ENCODE measurements around the gene HMGB3. TPM values are rescaled to one million over a fixed set of nuclear protein-coding genes. Genes with fewer than 3 reads are reported as not detected.
"Not testable (repeated sequence)": the region's sequence is repeated elsewhere in the genome, so short reads cannot be mapped to it uniquely, and the experiment has no call there.

Gene HMGB3
- total RNA-seq, 1 experiment from 2014 or later: 33.9 TPM

DNA sequence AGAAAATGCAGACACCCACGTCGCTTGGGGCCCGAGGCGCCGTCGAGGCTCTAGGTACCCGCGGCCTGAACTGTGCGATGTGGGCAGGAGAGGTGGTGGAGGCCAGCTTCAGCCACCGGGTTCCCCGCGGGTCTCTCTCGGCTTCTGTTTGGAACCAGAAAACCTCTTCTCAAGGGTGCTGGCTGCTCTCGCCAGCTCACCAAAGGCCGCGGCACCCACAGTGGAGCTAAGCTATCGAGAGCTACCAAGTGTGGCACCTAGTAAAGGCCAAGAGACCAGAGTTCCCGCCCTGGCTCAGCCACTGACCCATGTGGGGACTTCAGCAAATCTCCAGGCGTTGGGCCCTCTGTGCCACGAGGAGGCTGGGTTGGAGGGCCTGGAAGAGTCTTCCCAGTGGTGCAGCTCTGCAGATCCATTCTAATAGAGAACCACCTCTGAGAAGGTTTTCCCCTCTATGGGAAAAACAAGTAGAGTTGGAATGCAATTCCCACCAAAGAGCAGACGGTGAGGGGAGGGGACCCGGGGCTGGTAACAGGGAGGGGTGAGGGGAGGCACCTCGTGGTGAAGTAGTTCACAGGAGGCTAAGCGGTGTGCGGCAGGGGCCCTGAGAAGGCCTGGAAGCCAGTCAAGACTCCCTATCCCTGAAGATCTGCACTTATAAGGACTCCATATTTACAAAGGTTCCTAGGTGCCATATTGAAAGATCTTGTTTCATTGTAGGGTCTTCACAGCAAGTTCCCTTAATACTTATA is 5.5 kb upstream of the HMGB3 start:
- DNase-seq (ENCODE audit: low read depth): no peak

DNA sequence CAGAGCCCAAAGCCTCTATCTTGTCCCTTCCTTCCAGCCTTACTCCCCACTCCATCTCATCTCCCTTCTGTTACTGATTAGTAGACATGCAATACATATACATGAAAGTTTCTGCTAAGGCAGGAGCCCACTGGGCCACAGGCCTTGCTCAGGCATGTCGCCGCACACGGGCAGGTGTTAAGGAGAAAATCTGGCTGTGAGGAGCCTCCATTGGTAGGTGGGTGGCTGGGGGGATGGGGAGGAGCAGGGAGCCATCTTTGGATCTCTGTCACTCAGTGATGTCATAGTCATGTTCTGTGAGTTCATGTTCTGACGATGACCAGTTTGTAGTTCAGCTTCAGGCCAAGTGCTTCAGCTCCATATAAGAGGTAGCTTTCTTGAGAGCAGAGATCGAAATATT is 2.9 kb upstream of the HMGB3 start:
- DNase-seq (ENCODE audit: low read depth): no peak

DNA sequence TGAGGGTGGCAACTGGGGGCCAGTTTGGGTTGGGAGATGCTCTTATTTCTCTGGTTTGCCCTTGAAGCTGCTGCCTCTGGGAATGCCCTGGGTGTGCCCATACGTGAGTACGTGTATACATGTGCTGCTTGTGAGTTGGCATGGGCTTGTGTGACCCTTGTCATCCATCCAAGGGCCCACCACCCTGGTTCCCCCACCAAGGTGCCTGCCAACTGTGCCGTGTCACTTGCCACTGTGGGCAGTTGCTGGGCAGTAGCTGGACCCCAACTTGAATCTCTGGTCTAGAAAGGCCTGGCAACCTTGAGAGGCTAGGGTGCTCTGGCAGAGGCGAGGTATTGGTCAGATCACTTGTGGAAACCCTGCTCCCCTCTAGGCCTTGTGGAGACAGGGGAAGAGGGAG is 2.4 kb upstream of the HMGB3 start:
- DNase-seq (ENCODE audit: low read depth): no peak

DNA sequence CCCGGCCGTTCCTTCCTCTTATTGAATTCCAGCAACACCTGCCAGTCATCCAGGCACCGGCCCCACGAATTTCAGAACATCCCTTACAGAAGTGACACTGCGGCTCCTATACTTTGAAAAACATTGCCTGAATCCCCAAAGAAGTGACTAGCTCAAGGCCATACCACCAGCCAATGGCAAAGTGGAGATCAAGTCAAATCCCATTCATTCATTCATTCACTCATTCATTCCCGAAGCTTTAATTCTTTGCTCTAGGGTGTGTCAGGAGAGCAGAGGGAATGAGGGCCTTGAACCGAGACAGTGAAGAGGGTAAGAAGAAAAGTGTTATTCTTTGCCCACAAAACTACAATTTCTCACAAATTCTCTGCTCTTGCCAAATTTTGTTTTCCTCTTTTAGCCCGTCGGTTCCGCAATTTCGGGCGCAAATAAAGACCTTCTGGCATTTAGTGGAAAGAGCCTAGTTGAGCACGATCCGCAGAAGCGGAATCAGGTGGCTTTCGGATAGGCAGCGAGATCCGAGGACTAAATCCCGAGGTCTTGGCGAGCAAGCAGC is 824 bp upstream of the HMGB3 start:
- DNase-seq (ENCODE audit: low read depth): no peak

DNA sequence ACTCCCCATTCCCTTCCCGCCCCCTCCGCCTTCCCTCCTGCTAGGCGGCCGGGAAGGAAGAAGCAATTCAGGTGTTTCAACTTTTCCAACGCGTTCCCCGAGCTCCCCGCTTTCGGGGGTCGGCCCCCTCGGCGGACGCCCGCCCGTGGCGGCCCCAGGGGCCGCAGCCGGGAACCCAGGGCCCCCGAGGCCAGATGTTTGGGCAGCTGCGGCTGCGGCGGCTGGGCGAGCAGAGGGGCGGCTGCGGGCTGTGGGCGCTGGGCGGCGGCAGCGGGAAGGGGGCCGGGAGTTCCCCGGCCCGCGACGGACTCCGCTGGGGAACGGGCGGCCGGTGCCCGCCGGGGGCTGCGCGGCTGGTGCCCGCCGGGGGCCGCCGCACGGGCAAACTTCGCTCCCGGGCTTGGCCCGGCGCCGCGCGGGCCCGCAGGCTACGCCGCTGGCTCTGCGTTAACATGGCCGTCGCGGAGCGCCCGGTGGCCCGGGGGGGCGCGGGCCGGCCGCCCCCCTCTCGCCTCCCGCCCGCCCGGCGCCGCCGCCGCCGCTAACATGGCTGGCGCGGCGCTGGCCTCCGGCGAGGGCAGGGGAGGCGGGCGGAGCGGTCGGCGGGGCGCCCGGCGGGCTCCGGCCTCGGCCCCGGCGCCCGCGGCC is 510 bp downstream of the HMGB3 start:
- no peak for DNase-seq (ENCODE audit: low read depth)

DNA sequence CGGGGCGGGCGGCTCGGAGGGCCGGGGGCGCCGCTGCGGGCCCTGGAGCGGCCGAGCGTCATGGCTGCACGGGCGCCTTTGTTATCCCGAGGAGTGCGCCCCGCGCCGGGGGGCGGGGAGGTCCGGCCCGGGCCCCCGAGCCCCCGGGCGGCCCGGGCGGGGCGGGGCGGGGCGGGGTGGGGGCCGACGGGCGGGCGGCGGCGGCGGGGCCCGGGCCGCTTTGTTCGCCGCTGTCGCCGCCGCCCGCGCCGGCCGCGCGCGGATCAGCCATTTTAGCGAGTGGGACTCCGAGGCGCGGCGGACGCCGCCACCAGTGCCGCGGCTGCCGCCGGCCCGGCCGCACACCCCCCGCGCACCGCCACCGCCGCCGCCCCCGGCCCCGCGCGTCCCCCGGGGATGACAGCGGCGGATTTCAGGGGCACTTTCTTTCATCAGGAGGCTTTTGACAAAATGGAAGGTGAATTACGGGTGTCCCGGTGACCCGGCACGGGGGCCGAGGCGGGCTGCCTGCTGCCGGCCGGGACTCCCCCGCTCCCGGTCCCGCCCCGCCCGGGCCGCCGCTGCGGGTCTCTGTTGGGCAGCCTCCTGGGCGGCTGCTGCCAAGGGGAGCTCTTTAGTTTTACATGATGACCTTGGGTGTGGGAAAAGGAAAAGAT is 1.2 kb downstream of the HMGB3 start:
- DNase-seq (ENCODE audit: low read depth): no peak

DNA sequence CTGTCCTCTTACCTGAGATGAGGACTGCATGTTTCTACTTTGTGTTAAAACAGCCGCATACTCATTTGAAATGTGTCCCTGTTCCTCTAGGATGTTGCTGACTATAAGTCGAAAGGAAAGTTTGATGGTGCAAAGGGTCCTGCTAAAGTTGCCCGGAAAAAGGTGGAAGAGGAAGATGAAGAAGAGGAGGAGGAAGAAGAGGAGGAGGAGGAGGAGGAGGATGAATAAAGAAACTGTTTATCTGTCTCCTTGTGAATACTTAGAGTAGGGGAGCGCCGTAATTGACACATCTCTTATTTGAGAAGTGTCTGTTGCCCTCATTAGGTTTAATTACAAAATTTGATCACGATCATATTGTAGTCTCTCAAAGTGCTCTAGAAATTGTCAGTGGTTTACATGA is 4.6 kb downstream of the HMGB3 start:
- DNase-seq (ENCODE audit: low read depth): not testable (repeated sequence)

DNA sequence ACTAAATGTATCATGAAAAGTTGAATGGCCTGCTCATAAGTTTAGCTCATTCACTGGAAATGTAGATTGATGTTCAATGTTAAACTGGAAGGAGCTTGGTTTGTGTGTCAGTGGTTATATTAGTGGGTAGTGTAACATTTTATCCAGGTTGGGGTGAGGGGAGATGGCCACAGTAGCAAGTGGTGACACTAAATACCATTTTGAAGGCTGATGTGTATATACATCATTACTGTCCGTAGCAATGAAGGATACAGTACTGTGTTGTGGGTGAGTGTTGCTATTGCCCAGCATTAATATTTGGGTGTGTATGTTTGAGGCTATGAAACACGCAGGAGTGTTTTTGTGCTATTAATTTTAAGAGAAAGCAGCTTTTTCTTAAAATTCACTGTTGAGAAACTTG is 6.3 kb downstream of the HMGB3 start:
- DNase-seq (ENCODE audit: low read depth): no peak

DNA sequence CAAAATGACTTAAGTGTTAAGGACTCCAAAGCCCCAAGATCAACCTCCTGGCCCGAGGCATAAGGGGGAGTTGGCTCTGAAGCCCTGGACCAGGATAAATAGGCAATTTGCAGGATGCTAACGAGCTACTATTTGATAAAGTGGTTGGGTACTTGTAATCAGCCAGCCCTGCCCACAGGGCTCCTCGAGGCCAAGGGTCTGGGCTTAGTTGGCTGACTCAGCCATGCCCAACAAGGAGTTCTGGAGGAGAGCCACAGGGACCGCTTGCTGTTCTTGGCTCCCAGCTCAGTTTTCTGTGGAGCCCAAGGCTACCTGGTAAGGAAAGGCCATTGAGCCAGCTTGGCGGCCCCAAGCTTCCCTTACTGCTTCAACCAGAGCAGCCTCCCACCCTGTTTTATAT is 7.8 kb downstream of the HMGB3 start:
- DNase-seq (ENCODE audit: low read depth): no peak

DNA sequence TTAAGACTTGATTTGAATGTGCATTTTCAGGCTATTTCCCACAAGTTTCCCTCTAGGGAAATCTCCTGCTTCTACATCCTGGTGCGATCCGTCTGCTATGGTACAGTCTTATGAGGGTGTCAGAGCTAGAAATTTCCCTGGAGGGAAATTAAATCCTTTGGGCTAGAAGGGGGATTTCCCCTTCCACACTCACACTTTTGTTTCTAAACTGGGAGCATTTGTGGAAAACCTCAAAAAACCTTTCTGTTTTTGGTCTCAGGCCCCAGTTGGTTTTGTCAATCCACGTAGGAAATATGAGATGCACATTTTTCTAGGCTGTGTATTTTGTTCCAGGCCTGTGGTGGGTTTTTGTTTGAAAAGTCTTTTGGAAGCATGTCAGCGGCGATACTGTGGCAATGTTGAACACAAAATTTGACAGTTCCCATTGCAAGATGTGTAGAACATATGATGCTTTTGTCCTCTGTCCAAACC is 17.8 kb downstream of the HMGB3 start:
- DNase-seq (ENCODE audit: low read depth): peak; percentile 76

DNA sequence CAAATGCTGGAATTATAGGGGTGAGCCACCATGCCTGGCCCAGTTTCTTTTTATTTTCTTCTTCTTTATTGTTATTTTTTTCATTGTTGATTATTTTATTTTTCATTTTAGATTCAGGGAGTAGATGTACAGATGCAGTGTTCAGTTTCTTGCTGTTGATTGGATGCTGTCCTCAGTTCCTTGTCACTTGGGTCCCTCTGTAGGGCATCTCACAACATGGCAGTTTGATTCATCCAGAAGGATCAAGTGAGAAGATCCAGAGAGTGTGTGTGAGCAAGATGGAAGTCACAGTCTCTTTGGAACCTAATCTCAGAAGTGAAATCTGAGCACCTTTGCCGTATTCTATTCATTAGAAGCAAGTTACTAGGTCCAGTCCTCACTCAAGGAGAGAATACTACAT is 20.9 kb downstream of the HMGB3 start:
- no peak for DNase-seq (ENCODE audit: low read depth)

DNA sequence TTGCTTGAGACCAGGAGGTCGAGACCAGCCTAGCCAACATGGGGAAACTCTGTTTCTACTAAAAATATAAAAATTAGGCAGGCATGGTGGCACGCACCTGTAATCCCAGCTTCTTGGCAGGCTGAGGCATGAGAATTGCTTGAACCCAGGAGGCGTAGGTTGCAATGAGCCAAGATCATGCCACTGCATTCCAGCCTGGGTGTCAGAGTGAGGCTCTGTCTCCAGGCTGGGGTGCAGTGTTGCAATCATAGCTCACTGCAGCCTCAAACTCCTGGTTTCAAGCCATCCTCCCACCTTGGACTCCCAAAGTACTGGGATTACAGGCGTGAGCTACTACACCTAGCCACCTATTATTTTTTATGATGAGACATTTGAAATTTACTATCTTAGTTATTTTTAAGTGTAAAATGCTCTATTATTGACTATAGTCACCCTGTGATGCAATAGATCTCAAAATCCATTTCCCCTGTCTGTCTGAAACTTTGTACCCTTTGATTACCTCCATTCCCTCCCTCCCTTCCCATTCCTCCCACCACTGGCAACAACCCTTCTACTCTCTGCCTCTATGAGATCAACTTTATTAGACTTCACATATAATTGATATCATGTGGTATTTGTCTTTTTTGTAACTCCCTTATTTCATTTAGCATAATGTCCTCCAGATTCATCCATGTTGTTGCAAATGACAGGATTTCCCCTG is 23.4 kb downstream of the HMGB3 start:
- no peak for DNase-seq (ENCODE audit: low read depth)

DNA sequence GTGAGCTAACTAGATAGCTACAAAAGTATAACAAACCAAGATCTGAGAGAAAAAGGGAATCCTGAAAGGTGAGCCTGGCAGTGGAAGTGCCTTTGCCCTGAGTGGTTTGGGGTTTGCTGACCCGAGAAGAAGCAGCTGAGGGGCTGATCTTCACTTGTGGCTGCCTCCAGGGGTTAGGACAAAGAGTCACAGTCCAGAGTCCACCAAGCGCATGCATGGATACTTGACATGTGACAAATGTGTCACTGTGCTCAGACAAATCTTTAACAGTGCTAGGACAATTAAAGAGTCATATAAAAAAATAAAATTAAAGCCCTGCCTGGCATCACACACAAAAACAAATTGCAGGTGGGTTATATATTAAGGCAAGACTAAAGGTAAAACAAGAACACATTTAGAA is 26.4 kb downstream of the HMGB3 start:
- DNase-seq (ENCODE audit: low read depth): no peak

DNA sequence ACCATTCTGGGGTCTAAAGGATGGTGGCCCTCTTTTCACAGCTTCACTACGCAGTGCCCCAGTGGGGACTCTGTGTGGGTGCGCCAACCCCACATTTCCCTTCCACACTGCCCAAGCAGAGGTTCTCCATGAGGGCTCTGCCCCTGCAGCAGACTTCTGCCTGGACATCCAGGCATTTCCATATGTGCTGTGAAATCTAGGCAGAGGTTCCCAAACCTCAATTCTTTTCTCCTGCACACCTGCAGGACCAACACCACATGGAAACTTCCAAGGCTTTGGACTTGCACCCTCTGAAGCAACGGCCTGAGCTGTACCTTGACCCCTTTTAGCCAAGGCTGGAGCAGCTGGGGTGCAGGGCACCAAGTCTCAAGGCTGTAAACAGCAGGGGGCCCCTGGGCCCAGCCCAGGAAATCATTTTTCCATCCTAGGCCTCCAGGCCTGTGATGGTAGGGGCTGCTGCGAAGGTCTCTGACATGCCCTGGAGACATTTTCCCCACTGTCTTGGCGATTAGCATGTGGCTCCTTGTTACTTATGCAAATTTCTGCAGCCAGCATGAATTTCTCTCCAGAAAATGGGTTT is 30.1 kb downstream of the HMGB3 start:
- no peak for DNase-seq (ENCODE audit: low read depth)

DNA sequence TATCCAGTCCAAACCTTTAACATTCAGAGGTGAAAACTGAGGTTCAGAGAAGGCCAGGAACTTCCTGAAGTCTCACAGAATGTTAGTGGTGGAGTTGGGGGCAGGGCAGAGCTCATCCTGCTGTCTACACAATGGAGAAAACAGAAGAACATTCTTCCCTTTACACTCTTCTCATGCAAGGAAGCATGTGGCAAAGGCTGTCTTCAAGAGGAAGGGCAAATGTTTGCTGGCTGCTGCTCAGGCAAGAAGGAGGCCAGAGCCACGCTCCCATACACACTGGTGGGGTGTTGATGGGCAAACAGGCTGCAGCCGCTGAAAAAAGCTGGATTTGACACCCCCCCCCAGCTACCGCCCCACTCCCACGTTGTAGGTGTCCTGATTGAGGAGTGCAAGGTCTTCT is 32.5 kb downstream of the HMGB3 start:
- no peak for DNase-seq (ENCODE audit: low read depth)

DNA sequence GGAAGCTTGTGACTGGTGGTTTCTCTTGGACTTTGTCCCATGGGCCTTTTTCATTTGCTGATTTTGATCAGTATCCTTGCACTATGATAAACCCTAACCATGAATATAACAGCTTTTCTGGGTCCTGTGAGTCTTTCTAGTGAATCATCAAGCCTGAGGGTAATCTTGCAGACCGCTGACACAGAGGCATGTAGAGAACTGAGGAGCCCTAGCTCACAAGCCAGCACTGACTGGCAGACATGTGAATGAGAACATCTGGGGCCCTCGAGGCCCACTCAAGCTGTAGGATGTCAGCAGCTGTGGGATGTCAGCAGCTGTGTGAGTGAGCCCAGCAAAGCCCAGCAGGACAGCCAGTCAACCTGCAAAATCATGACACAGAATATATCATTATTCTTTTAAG is 36.7 kb downstream of the HMGB3 start:
- DNase-seq (ENCODE audit: low read depth): no peak

DNA sequence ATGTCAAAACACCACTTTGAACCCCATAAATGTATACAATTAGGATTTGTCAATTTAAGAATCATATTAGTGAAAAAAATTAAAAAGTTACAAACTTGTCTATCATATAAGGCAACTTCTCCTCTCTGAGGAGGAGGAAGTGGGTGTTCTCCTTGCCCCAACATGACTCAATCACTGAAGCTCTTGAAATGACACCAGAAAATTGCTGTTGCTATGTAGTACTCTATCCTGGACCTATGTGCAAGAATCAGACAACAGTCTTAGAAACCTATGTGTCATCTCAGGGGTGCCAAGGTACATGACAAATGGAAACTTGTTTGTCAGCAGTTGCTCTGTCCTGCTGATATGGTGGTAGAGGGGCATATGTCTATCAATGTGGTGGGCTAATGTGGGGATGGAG is 47.7 kb downstream of the HMGB3 start:
- DNase-seq (ENCODE audit: low read depth): no peak

DNA sequence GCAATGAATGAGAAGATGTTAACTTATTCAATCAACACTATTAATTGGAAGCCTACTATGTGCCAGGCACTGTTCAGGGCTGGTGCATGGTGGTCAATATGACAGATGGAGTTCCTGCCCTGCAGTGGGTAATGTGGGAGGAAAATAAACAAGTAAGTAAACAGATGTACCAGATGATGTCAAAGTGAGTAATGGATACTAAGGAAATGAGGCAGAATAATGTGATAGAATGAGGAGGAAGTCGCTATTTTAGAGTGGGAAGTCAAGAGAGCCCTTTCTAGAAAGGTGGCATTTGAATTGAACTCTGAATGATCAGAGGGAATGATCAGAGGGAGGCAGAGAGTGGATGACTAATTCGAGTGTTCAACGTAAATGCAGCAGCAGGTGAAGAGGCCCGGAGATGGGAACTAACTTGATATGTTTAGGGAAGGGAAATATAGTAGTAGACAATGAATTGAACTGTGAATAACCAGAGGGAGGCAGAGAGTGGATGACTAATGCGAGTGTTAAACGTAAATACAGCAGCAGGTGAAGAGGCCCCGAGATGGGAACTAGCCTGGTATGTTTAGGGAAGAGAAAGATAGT is 48.3 kb downstream of the HMGB3 start:
- no peak for DNase-seq (ENCODE audit: low read depth)

DNA sequence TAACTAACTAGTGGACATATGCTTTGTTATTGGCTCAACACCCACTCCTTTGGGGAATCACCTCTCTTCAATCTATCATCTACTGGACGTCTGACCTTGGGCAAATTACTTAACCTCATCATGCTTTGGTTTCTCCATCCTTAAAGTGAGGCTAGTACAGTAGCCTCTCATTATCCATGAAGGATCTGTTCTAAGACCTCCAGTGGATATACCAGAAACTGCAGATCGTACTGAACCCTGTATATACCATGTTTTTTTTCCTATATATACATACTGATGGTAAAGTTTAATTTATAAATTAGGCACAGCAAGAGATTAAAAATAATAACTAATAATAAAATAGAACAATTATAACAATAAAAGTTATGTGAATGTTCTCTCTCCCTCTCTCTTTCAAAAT is 56.2 kb downstream of the HMGB3 start:
- no peak for DNase-seq (ENCODE audit: low read depth)

All from LHCN-M2 (cell line).